ENCODE results near the gene ADGRL1.
A peak's percentile ranks its signal among the peaks of the same experiment; 100 is the strongest.
"Not testable (repeated sequence)": the region's sequence is repeated elsewhere in the genome, so short reads cannot be mapped to it uniquely, and the experiment has no call there.

The ADGRL1 gene

DNA sequence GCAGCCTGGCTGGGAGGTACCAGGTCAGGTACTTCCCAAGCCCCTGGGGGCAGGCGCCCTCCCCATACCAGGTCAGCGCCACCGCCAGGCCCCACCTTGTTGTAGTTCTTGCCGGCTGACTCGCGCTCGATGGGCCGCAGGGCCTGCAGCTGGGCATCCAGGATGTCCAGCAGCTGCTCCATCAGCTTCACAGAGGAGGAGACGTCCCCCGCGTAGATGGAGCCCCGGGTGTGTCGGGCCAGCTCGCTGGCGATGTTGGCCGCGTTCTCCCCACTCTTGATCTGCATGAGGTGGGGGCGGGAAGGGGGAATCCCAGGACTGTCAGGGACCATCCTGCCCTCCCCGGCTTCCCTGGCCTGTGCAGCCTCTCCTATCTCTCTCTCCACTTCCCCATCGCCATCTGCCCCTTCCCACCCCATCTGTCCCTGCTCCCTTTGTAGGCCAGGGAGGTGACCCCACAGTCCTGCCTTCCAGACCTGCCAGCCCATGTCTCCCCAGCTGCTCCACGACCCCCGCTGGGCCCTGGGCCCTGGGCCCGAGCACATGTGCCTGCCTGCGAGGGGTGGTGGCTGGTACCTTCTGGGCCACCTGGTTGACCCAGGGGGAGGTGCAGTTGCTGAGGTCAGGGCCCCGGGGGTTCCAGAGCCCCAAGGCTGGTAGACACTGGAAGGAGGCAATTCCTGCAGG, 45.8 kb downstream of the ADGRL1 start:
- no peak for DNase-seq

DNA sequence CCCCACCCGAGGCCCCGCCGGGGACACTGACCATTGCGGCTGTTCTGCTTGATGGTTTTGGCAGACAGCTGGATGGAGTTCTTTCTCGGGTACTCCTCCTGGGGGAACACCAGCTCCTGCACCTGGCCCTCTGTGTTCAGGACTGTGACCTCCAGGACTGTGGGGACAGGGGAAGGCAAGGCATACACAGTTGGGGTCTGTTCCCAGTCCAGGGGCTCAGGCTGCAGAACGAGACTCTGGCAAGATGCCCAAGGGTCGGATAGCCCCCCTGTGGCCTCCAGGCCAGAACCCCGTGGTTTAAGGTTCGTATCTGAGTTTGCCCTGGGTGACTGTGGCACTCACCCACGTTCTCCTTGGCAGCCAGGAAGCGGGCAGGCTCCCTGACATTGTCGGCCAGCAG, 46.9 kb downstream of the ADGRL1 start:
- DNase-seq, result no peak

DNA sequence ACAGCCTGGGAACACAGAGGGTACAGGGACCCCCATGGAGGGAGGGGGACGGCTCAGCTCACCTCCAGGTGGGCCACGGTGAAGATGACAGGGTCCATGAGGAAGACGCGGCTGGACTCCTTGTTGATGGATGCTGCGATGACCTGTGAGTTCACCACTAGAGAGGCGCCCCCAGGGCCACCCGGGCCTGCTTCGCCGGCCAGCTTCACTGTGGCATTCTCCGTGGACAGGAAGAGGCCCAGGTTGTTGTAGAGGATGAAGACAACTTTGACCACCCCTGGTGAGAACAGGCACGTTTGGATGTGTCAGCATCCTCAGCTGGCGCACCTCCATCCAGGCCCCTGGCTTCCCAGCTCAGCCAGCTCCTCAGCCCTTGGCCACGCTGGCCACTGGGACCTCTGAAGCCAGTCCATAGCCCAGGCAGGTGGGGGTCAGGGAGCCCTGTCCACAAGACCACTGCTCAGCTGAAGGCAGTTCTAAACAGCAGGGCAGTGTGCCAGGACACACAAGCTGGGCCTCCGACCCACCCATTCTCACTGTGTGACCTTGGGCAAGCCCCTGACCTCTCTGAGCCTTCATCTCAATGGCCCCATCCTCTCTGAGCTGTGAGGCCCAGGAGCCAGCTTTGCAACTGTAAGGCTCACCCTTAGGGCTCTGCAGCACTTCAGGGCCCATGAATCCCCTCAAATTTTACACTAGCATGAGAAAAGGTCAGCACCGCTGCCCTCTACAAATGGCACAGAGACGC, 47.5 kb downstream of the ADGRL1 start:
- DNase-seq, result no peak

DNA sequence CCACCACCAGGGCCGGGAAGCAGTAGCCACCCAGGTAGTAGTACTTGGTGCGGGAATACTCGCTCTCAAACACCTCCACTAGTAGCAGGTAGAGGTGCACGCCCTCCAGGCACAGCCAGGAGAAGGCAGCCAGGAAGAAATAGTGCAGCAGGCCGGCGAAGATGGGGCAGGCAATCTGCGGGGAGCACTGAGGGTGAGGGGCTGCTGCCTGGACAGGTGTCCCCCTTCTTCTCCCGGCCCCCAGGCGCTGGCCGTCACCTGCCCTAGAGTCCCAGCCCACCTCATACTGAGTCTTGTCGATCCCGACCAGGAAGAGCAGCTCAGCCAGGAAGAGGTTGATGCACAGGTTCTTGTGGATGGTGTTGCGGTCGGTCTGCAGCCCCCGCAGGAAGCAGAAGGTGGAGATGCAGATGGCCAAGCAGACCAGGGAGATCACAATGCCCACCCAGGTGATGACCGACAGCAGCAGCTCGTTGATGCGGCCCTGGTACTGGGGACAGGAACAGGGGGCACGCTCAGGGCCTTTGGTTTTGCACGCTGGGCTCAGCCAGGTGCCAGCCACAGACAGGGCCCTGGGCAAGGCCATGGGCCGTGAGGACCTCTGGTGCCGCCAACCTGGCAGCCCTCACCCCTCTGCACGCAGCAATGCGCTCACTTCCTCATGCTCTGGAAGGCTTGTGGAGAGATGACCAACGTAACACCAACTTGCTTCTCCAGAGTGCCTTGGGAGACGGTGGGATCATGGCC, 48.8 kb downstream of the ADGRL1 start:
- DNase-seq, result no peak

DNA sequence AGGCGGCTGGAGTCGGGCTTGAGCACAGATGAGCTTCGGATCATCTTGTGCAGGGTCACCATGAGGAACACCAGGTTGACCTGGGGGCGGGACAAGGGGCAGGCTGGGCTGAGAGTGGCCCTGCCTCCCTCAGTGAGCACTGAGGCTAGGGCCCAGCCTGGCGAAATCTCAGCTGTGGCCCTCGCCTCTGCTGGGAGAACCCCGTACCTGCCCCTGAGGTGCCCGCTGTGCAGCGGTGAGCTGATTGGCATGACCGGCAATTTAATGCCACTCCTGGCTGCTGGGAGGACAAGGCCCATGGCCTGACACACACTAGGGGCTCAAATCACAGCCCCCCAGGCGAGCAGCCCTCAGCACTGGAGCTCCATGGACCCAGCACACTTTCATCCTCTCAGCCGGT, 49.8 kb downstream of the ADGRL1 start:
- DNase-seq, result no peak

DNA sequence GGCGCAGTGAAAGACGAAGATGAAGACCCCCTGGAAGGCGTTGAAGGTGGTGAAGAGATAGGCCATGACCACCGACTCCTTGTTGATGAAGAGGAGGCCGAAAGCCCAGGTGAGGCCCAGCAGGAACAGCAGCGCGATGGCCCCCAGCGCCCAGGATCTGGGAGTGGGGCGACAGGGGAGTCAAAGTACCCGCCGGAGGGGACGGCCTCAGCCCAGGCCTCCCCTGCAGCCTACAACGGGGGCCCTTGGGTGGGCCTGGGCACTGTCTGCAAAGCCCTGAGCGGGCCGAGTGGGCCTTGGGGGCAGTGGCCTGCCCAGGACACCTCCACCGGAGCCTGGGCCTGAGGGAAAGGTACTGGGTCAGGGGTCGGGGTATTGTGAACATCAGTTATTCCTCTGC, 50.6 kb downstream of the ADGRL1 start:
- DNase-seq, result no peak

DNA sequence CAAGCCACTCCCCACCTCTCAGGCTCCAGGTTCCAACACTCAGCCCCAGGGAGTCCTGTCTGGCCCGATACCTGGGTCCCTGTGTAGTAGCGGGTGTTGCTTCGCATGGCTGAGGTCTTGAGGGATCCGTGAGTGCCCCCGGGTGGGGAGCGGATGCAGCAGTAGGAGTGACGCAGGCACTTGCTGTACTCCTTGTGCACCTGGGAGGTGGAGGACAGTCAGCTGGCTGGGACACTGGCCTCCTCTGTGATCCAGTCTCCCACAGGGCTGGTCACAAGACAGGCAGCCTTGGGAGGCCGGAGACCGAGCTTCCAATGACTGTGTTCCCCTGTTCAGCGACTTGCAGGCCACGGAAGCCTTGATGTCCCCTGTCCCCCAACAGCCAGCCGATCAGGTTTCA, 53.3 kb downstream of the ADGRL1 start:
- DNase-seq, result no peak

DNA sequence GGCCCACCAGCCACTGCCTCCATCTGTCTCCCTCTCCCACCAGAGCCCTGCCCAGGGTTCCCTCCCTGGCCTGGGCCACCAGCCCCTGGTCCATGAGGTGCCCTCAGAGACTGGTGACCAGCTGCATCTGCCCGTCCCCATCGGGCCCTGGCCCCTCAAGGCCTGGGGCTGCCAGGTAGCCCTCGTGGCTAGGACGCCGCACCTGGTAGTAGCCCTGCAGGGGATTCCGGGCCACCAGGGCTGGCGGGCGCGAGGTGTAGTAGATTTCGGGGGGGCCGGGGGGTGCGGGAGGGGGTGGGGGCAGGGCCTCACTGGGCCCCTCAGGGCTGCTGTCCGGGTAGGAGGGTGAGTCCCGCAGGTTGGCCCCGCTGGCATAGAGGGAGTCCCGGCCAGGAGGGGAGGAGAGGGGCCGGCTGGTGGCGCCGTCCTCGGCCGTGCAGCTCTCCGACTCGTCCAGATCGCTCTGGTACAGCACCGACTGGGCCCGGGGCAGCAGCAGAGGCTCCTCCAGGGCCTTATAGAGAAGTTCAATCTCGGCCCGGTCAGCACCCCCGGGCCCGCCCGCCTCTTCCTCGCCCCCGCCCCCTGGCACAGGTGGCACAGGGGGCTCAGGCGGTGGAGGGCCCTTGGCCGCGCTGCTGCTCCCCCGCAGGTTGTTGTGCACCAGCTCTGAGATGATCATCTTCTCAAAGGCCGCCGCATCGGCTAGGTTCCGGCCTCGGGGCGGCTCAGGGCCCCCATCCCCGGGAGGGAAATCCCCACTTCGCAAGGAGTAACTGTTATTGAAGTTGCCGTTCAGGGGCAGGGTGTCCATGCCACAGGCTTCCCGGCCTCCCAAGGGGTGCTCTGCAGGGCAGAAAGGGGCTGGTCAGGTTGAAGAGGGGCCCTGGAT, 55.0 kb downstream of the ADGRL1 start:
- DNase-seq, result no peak

DNA sequence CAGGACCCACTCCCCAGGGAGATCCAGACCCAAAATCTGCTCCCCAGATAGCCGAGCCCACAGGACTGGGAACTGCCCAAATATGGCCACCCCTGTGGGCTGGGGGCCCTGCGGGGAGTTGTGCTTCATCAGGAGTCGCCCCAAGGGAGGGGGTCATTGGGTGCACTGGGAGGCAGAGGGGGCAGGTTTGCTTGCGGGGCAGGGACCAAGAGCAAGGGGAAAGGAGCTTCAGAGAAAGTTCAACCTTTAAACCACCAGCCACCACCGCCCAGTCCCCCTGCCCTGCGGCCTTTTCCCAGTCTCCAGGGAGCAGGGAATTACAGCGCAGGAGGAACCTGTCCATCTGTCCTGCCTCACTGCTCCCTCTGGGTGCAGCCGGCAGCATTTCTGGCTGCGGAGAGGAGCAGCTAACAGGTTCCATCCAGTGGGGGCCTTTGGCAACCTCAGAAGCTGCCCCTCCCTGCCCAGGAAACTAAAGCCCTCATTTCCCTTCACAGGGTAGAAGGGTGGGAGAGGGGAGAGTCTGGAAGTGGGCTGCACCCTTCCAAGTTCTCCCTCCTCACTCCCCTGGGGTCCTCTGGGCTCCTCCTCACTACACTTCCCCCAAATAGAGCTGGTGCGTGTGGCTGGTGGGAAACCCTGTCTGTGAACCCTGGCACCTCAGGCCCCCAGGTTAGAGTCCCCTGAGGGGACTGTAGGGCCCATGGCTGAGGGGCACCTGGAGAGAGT, 55.8 kb downstream of the ADGRL1 start:
- DNase-seq, result no peak

DNA sequence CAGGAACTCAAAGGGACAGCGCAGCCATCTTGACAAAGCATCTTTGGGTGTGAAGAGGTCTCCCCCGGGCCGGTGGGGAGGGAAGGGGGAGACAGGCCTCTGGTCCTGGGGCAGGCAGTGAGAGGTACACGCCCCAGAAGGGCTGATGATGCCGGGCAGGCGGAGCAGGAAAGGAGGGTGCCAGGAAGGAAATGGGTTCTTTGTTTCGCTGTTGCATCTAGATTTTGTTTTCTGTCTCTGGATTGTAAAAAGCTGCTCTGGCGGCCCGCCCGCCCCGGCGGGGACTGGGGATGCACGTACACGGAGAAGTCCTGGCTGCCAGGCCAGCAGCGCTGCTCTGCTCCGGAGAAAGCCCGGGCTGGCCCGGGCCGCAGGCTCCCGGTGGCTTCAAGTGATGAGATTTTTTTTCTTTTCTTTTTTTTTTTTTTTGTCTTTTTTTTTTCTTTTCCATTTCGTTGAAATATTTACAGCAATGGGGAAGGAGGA, 56.4 kb downstream of the ADGRL1 start:
- peak; percentile 41 for DNase-seq

DNA sequence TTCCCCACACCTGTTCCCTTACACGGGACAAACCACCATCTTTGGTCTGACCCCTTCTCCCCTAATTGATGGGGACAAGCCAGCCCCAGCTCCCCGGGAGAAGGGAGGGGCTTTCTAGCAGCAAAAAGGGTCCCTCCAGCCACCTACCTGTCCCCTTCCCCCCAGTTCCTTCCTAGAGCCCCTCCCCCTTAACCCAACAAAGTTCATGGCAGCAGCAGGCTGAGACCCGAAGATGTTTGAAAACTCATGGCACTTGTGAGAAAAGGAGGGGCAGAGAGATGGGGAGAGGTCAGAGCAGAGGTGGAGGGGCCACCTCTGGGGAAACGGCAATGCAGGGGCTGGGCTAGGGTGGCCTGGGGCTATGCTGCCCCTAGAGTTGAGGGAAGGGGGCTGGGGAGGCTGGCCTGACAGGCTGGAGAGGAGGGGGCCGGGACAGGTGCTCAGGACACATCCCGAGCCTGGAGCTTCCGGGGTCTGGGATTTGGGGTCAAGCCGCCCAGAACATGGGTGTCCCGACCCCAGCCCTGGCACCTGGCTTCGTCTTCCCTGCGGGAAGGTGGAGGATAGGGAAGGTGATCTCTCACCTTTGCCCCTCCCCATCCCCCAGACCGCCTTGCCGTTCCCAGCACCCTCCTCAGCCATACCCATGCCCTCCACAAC, 57.1 kb downstream of the ADGRL1 start:
- DNase-seq, result no peak

DNA sequence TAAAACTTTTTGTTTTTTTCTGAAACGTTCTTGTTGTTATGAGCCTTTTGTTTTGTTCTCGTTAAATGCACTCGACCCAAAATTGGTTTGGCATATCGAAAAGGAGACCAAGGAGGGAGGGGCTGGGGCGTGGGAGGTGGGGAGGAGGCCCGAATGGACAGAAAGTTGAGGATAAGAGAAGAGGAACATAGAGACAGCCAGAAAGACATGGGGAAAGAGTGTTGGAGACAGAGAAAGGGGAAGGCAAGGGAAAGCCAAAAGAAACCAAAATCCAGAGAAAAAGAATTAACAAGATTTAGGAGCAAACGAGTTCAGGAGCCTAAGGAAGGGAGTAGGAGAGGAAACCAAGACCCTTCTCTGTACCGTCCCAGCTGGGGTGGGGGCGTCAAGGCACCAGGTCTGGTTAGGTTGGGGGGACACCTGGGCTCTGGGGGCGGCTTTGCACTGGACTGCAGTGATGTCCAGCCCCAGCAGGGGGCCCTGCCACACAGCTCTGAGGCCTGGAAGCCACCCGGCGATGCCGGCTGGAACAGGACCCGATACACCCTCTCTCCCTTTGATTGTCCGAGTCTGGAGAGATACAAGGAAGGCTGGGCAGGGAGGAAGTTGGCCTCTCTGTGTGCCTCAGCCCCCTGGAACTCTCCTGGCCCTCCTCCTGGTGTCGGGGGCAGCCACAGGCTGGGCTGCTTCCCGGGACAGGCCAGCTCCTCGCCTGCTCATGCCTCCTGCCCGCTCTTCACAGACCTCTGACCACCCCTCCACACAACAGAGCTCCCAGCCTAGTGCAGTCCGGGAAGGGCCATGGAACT, 58.0 kb downstream of the ADGRL1 start:
- peak; percentile 66 for DNase-seq

DNA sequence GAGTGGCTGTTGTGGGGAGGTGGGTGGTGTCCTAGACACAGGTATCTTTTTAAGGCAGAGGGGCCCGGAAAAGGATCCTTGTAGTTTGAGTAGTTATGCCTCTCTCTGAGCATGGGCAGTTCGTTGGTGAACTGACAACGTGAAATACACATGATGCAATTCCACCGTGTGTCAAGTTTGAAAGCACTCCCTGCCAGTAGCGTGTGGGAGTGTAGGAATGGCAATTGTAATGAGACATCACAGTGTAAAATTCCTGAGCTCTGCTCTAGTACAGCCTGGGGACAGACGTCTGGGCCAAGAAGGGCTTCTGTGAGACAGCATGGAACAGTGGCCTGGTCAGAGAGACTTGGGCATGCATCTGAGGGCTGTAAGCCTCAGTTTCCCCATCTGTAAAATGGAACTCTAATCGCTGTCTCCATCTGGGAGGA, 59.2 kb downstream of the ADGRL1 start:
- peak; percentile 84 for DNase-seq

DNA sequence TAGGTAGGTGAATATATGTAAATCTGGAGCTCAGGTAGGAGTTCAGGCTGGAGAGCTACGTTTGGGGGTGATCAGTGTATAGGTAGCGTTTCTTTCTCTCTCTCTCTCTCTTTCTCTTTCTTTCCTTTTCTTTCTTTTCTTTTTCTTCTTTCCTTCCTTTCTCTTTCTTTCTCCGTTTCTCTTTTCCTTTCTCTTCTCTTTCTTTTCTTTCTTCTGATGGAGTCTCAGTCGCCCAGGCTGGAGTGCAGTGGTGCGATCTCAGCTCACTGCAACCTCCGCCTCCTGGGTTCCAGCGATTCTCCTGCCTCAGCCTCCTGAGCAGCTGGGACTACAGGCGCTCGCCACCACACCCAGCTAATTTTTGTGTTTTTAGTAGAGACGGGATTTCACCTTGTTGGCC, 59.8 kb downstream of the ADGRL1 start:
- not testable (repeated sequence) for DNase-seq

DNA sequence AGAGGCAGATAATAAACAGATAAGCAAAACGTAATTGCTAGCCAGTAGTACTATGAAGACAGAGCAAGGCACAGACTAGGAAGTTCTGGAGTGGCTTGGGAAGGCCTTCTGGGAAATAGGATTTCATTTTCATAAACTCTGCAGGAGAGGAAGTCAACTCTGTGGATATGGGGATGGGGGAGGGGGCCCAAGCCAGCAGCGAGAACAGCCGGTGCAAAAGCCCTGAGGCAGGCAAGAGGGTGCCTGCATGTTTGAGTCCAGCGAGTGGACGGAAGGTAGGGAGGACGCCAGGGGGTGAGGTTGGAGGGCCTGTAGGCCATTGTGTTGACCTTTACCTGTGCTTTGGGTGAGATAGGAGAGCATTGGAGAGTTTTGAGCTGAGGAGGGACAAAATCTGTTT, 60.6 kb downstream of the ADGRL1 start:
- no peak for DNase-seq

DNA sequence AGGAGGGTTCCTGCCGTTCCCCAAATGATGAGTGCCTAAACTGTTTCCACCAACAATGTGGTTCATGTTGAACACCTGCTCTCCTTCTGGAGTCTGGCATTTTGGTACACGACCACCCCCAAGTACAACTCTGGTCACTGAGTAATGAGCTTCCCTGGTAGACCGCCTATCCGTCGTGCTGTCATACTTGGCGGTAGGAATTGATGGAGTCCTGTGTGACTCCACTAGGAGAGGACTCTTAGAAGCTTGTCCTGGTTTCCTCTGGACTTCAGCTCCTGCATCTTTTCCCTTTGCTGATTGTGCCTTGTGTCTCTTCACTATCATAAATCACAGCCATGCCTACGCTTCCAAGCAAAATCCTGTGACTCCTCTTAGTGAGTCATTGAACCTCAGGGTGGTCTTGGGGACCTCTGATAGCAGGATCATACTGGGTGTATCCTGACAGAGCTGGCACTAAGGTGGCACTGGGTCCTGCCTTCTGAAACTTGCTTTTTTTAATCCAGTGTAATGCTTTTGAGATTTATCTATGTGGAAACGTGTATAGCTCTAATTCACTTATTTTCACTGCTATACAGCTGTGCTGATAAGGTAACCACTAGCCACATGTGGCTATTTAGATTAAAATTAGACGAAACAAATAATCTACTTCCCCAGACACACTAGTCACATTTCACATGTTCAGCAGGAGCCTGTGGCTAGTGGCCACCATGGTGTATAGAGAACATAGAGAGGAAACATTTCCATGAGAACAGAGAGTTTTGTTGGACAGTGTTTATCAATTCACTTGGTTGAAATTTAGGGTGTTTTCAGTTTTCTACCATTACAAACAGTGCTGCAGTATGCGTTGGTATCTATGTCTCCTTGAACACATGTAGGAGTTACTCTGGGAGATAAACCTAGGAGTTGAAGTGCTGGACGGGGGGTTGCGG, 63.4 kb downstream of the ADGRL1 start:
- no peak for DNase-seq

DNA sequence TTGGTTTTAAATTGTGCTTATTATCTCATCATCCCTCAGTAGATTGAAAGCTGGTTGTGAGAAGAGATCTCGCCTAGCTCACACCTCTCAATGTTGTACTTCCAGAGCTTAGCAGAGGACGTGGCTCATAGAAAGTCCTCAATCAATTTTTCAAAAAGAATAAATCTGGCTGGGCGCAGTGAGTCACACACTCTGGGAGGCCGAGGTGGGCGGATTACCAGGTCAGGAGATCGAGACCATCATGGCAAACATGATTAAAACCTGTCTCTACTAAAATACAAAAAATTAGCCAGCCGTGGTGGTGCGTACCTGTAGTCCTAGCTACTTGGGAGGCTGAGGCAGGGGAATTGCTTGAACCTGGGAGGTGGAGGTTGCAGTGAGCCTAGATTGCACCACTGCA, 64.9 kb downstream of the ADGRL1 start:
- DNase-seq, result no peak

DNA sequence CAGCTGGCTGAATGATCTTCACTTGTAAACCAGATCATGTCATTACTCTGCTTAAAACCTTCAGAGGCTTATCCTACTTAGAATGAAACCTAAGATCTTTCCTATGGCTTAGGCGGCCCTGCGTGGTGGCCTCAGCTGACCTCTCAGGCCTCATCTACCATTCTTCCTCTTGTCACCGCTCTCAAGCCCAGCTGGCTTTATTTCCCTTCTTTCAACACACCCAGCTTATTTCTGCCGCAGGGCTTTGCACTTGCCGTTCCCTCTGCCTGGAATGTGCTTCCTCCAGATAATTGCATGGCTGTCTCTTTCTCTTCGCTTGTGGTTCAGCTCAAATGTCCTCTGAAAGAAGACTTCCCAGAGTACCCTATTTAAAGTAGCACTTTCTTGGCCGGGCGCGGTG, 66.0 kb downstream of the ADGRL1 start:
- DNase-seq, result no peak

Measured in fibroblast of skin of back (primary cell).